AG04449 (cell line): ENCODE results near the gene USP25.
A peak's percentile ranks its signal among the peaks of the same experiment; 100 is the strongest.

Experiments used
- CTCF ChIA-PET: fragments of 350-600 bp; formaldehyde crosslinking; extraction: SDS; loops from one replicate; lab custom pipeline; 2021; ENCODE audit warnings: antibody characterized with exemption; lab: Yijun Ruan, JAX
- POLR2A ChIA-PET: fragments of 400-600, 350-600 bp; formaldehyde crosslinking; extraction: SDS; loops from one replicate; lab custom pipeline; 2020; ENCODE audit warnings: antibody characterized with exemption, inconsistent platforms; lab: Yijun Ruan, JAX
- DNase-seq: peaks from one replicate; pipeline ENCODE4 v3.0.0-alpha.2; 2010; ENCODE audit warnings: low read depth, low spot score
- H3K4me3 ChIP-seq: 2 replicates; pipeline ENCODE4 v1.5.1; 2011; ENCODE audit warnings: low read depth, mild to moderate bottlenecking, control low read depth, low read length
- CTCF ChIP-seq: IDR thresholded peaks from one replicate; pipeline ENCODE4 v1.5.1; 2011; ENCODE audit warnings: mild to moderate bottlenecking, moderate library complexity, low read length, control low read depth, inconsistent platforms; ENCODE audit not compliant: insufficient read depth; ENCODE audit errors: missing control alignments

USP25 gene

GRCh38 chr21:15870819-15871218 is 141.0 kb downstream of the USP25 start:
- ChIA-PET CTCF (interaction anchor here (0.7 kb wide), 1 partner anchor 19 kb away, joined by 3 read pairs; no protein-coding TSS in a partner anchor), POLR2A (no interaction called here)
- TF ChIP-seq CTCF, result no peak
- H3K4me3 ChIP-seq, result no peak overlapping the region
- no peak for DNase-seq

- ChIA-PET CTCF (no interaction called here), POLR2A (no interaction called here)
- no peak for DNase-seq
- no peak for TF ChIP-seq CTCF
- no peak overlapping the region for H3K4me3 ChIP-seq
These were observed 142.5 kb downstream of the USP25 start for GRCh38 chr21:15872236-15872635.

GRCh38 chr21:15874615-15875014 is 144.8 kb downstream of the USP25 start:
- no peak for TF ChIP-seq CTCF
- no peak for DNase-seq
- H3K4me3 ChIP-seq, result no peak overlapping the region
- POLR2A ChIA-PET, result no interaction called here
- CTCF ChIA-PET, result no interaction called here

- no peak overlapping the region for H3K4me3 ChIP-seq
- TF ChIP-seq CTCF, result no peak
- no peak for DNase-seq
- ChIA-PET CTCF (no interaction called here), POLR2A (no interaction called here)
These were observed 145.5 kb downstream of the USP25 start for GRCh38 chr21:15875286-15875685.

- ChIA-PET POLR2A (no interaction called here), CTCF (interaction anchor here (0.8 to 1.3 kb wide), 3 partner anchors 14 to 1500 kb away, joined by 3 read pairs; no protein-coding TSS in a partner anchor)
- DNase-seq, result no peak
- no peak overlapping the region for H3K4me3 ChIP-seq
- TF ChIP-seq CTCF, result no peak
These were observed 164.1 kb downstream of the USP25 start for GRCh38 chr21:15893902-15894301.

GRCh38 chr21:15894596-15894995 is 164.8 kb downstream of the USP25 start:
- POLR2A ChIA-PET, result no interaction called here
- DNase-seq, result no peak

More at GRCh38 chr21:15894596-15894995, 164.8 kb downstream of the USP25 start:
- H3K4me3 ChIP-seq, result no peak overlapping the region
- peak; percentile 7 for TF ChIP-seq CTCF
- CTCF ChIA-PET, result interaction anchor here (0.8 to 1.3 kb wide), 4 partner anchors 14 to 1499 kb away, joined by 3 to 4 read pairs (median 3); no protein-coding TSS in a partner anchor
